WERI-Rb-1 (cell line): ENCODE measurements around the gene ZNG1F.
"Not testable (repeated sequence)": the region's sequence is repeated elsewhere in the genome, so short reads cannot be mapped to it uniquely, and the experiment has no call there.

Source experiments
- DNase-seq: peaks from one replicate; pipeline ENCODE4 v3.0.0-alpha.2; 2020
- H3K27ac ChIP-seq: fragments of 250-450 bp; sonication (Bioruptor Pico); 2 replicates; pipeline ENCODE4 v1.5.1; 2020; ENCODE audit warnings: mild to moderate bottlenecking, moderate library complexity
- H3K27me3 ChIP-seq: fragments of 250-450 bp; sonication (Bioruptor Pico); 2 replicates; pipeline ENCODE4 v1.5.1; 2021; ENCODE audit warnings: mild to moderate bottlenecking, low read depth, moderate library complexity; ENCODE audit not compliant: insufficient read depth, severe bottlenecking
- H3K36me3 ChIP-seq: fragments of 250-450 bp; sonication (Bioruptor Pico); 2 replicates; pipeline ENCODE4 v1.5.1; 2020; ENCODE audit warnings: mild to moderate bottlenecking, moderate library complexity
- H3K4me3 ChIP-seq: 2 replicates; pipeline ENCODE4 v1.5.1; 2011; ENCODE audit warnings: low read depth, mild to moderate bottlenecking, control low read depth, low read length
- H3K9me3 ChIP-seq: fragments of 250-450 bp; sonication (Bioruptor Pico); 2 replicates; pipeline ENCODE4 v1.5.1; 2021; ENCODE audit warnings: mild to moderate bottlenecking, moderate library complexity; ENCODE audit not compliant: severe bottlenecking
- TF ChIP-seq, protein P1 (sequence below): IDR thresholded peaks from 2 replicates; pipeline ENCODE4 v1.5.1; 2011; ENCODE audit warnings: low read depth, mild to moderate bottlenecking, control low read depth, inconsistent platforms, low read length

Gene ZNG1F

DNA sequence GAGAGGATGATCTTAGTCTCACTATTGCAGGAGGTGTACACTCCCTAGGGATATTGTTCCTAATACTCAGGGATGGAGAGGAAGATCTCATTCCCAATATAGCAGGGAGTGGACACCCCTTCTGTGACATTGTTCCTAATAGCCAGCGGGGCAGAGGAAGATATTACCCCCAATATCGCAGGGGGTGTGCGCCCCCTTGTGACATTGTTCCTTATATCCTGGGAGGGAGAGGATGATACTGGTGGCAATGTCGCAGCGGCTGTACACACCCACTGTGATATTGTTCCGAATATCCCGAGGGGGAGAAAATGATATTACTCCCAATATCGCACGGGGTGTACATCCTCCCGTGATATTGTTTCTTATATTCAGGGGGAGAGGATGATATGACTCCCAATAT is 78.2 kb downstream of the ZNG1F start:
- H3K27ac ChIP-seq, H3K4me3 ChIP-seq, H3K27me3 ChIP-seq, H3K36me3 ChIP-seq, H3K9me3 ChIP-seq: not testable (repeated sequence)
- TF ChIP-seq, protein P1, sequence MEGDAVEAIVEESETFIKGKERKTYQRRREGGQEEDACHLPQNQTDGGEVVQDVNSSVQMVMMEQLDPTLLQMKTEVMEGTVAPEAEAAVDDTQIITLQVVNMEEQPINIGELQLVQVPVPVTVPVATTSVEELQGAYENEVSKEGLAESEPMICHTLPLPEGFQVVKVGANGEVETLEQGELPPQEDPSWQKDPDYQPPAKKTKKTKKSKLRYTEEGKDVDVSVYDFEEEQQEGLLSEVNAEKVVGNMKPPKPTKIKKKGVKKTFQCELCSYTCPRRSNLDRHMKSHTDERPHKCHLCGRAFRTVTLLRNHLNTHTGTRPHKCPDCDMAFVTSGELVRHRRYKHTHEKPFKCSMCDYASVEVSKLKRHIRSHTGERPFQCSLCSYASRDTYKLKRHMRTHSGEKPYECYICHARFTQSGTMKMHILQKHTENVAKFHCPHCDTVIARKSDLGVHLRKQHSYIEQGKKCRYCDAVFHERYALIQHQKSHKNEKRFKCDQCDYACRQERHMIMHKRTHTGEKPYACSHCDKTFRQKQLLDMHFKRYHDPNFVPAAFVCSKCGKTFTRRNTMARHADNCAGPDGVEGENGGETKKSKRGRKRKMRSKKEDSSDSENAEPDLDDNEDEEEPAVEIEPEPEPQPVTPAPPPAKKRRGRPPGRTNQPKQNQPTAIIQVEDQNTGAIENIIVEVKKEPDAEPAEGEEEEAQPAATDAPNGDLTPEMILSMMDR = peak; percentile 17; the same call in 1 of the 2 replicates
- DNase-seq = peak; percentile 55

DNA sequence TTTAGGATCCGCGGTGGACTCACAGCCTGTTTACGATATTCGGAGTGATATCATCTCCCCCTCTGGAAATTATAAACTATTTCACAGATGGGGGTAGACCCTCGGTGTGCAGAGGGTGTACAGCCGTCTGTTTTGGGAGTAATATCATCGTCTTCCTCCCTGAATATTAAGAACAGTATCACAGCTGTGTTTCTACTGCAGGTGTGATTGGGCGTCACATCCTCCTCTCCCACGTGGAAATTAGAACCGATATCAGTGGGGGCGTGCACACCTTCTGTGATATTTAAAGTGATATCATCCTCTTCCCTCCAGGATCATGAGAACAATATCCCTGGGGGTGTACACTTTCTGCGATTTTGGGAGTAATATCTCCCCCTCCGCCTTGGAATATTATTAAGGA is 79.9 kb downstream of the ZNG1F start:
- H3K36me3 ChIP-seq, H3K27ac ChIP-seq, H3K9me3 ChIP-seq, H3K4me3 ChIP-seq, H3K27me3 ChIP-seq, DNase-seq: not testable (repeated sequence)

DNA sequence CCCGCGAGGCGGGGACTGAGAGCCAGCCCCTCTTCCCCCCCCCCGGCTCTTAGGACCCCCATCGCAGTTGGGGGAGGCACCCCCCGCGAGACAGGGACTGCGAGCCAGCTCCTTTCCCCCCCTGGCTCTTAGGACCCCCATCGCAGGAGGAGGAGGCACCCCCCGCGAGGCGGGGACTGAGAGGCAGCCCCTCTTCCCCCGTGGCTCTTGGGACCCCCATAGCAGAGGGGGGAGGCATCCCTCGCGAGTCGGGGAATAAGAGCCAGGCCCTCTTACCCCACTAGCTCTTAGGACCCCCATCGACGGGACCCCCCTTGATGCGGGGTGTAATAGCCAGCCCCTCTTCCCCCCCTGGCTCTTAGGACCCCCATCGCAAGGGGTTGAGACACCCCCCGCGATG is 80.3 kb downstream of the ZNG1F start:
- not testable (repeated sequence) for H3K9me3 ChIP-seq, H3K27ac ChIP-seq, H3K27me3 ChIP-seq

DNA sequence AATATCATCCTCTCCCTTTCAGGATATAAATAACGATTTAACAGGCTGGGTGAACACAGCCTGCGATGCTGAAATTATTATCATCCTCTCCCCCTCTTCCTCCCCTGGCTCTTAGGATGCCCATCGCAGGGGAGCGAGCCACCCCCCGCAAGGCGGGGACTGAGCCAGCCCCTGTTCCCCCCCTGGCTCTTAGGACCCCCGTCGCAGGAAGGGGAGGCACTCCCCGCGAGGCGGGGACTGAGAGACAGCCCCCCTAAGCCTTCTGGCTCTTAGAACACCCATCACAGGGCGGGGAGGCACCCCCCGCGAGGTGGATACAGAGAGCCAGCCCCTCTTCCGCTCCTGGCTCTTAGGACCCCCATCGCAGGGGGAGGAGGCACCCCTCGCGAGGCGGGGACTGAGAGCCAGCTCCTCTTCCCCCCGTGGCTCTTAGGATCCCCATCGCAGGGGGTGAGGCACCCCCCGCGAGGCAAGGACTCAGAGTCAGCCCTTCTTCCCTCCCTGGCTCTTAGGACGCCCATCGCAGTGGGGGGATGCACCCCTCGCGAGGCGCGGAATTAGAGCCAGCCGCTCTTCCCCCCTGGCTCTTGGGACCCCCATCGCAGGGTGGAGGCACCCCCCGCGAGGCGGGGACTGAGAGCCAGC is 82.5 kb downstream of the ZNG1F start:
- not testable (repeated sequence) for H3K27me3 ChIP-seq, H3K4me3 ChIP-seq, H3K36me3 ChIP-seq, DNase-seq, H3K9me3 ChIP-seq, H3K27ac ChIP-seq

More for the DNA sequence above, 80.3 kb downstream of the ZNG1F start:
- H3K36me3 ChIP-seq, DNase-seq, H3K4me3 ChIP-seq: not testable (repeated sequence)

DNA sequence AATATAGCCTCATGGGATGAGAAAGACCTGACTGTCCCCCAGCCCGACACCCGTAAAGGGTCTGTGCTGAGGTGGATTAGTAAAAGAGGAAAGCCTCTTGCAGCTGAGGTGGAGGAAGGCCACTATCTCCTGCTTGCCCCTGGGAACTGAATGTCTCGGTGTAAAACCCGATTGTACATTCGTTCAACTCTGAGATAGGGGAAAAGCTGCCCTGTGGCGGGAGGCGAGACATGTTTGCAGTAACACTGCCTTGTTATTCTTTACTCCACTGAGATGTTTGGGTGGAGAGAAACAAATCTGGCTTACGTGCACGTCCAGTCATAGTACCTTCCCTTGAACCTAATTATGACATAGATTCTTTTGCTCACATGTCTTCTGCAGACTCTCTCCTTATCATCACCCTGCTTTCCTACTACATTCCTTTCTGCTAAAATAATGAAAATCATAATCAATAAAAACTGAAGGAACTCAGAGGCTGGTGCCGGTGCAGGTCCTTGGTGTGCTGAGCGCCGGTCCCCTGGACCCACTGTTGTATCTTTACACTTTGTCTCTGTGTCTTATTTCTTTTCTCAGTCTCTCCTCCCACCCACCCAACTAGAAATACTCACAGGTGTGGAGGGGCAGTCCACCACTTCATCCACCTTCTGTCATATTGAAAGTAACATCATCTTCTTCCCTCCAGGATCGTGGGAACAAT is 83.4 kb downstream of the ZNG1F start:
- H3K9me3 ChIP-seq, H3K4me3 ChIP-seq, H3K36me3 ChIP-seq, H3K27ac ChIP-seq, H3K27me3 ChIP-seq, DNase-seq: not testable (repeated sequence)

DNA sequence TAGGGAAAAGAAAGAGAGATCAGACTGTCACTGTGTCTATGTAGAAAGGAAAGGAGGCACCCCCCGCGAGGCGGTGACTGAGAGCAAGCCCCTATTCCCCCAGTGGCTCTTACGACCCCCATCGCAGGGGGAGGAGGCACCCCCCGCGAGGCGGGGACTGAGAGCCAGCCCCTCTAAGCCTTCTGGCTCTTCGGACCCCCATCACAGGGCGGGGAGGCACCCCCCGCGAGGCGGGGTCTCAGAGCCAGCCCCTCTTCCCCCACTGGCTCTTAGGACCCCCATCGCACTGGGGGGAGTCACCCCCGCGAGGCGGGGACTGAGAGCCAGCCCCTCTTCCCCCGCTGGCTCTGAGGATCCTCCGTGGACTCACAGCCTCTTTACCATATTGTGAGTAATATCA is 84.6 kb downstream of the ZNG1F start:
- DNase-seq, H3K27me3 ChIP-seq, H3K27ac ChIP-seq: not testable (repeated sequence)

DNA sequence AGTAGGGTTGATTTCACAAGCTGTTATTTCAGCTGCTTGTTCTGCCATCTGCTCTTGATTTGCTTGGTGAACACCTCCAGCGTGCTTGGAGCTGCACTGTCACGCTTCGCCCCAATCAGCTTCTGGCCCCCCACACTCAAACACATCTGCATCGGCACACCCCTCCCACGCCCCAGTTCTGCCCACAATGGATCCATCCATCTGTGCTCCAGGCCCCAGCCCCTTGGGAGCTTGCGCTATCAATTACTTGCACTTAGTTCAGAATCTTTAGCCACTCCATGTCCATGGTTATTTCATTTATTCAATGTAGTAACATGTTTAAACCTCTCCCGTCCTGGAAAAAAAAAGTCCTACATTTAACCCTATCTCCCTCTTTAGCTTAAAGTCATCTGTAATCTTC is 88.6 kb downstream of the ZNG1F start:
- not testable (repeated sequence) for H3K36me3 ChIP-seq, H3K27ac ChIP-seq, H3K27me3 ChIP-seq, H3K4me3 ChIP-seq, H3K9me3 ChIP-seq
- peak; percentile 54 for DNase-seq

More for the DNA sequence above, 84.6 kb downstream of the ZNG1F start:
- not testable (repeated sequence) for H3K36me3 ChIP-seq, H3K9me3 ChIP-seq, H3K4me3 ChIP-seq

DNA sequence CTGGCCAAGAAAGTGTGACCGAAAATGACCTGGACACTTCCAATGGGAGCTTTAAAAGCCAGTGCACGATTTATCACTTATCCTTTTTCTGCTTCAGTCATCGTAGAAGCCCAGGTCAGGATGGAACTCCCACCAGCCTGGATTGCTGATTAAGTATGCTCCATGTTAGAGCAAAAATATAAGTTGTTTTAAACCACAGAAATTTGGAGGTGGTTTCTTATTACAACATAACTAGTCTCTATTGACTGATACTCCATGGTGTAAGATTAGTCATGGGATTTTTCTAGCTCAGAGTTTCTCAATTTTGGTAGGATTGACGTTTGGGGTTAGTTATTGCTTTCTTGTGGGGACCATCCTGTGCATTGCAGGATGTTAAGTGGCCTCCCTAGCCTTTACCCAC is 90.4 kb downstream of the ZNG1F start:
- DNase-seq, H3K27ac ChIP-seq, H3K4me3 ChIP-seq, H3K36me3 ChIP-seq, H3K27me3 ChIP-seq, H3K9me3 ChIP-seq: not testable (repeated sequence)

DNA sequence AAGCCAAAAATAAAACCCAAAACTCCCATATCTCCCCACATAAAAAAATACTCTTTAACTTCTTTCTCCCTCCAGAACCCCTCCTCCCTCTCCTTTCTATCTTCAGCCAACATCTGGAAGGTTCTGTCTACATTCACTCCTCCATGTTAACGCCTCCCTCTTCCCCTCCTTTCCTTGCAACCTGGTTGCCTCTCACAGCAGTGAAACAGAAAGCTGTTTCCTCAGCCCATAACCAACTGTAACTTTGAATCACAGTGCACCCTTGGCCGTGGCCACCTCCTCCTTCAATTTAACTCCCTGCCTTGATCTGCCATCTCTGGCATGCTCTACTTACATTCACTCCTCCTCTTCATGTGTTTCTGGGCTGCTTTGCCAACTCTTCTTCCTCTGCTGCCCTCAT is 94.1 kb downstream of the ZNG1F start:
- H3K27ac ChIP-seq, H3K4me3 ChIP-seq, DNase-seq, H3K27me3 ChIP-seq, H3K9me3 ChIP-seq, H3K36me3 ChIP-seq: not testable (repeated sequence)

DNA sequence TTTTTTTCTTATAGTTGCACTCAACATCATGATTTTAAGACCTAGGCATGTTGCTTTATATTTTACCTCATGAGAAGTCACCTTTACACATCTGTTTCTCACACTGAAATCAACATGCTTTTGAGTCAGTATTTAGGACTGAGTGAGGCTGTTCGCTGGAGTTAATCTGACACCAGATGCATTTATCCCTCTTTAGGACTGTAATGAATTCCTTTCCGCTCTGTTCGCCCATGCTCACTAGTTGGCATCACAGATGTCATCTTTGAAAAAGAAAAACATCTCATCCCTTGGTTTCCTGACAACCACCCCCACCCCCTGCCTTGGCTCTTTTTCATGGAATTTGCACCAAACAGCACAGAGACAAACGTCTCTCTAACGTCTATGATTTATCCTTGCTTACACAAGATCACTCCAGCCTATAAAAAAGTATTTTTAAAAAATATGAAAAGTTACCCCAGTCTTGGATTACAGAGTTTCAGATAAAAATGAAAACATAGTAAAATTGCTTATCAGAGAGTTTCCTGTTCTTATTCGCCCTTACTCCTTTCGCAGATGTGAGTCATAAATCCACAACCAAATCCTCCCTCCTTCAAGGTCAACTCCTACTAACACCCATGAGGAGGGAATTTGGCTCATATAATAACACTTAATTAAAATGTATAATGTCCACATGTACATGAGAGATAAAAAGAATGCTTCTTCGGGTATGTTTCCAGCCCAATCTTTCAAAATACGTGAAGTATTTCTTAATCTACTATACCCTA is 94.9 kb downstream of the ZNG1F start:
- H3K9me3 ChIP-seq, H3K4me3 ChIP-seq, H3K36me3 ChIP-seq, H3K27ac ChIP-seq, H3K27me3 ChIP-seq: not testable (repeated sequence)
- DNase-seq = peak; percentile 16

DNA sequence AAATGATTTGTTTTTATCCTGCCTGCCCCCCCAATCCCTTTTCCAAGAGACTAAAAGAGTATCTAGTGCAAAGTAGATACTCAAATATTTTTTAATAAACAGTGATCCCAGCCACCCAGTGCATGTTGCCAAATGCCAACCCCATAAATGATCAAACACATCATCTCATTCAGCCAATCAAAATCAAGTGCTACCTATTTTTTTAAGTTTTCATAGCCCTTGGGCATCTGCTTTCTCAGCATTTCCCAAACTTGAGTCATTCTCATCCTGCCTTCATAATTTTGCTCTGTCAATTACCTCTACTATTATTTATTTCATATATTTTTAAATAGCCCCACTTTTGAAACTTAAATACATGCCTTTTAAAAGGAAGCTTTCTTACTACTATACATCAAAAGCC is 98.2 kb downstream of the ZNG1F start:
- H3K27me3 ChIP-seq, H3K36me3 ChIP-seq, H3K9me3 ChIP-seq, DNase-seq, H3K4me3 ChIP-seq, H3K27ac ChIP-seq: not testable (repeated sequence)

DNA sequence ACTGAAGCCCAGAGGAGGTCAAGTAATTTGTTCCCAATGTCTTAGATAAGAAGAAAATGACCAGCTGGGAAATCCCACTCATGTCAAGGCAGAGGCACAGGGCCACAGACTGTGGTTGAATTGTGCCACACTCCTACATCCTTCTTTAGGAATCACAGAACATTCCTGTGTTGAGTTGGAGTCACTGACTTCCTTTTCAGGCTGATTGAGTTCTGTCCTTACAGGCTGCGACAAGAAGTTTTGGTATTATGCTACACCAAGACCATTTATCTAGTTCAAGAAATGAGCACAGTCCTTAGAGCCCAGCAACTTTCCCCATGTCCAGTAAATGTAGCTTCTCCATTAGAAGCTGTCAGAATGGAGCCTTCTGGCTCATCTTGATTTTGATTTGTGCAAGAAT is 98.7 kb downstream of the ZNG1F start:
- not testable (repeated sequence) for H3K36me3 ChIP-seq, H3K27me3 ChIP-seq, H3K27ac ChIP-seq, H3K9me3 ChIP-seq, DNase-seq, H3K4me3 ChIP-seq

DNA sequence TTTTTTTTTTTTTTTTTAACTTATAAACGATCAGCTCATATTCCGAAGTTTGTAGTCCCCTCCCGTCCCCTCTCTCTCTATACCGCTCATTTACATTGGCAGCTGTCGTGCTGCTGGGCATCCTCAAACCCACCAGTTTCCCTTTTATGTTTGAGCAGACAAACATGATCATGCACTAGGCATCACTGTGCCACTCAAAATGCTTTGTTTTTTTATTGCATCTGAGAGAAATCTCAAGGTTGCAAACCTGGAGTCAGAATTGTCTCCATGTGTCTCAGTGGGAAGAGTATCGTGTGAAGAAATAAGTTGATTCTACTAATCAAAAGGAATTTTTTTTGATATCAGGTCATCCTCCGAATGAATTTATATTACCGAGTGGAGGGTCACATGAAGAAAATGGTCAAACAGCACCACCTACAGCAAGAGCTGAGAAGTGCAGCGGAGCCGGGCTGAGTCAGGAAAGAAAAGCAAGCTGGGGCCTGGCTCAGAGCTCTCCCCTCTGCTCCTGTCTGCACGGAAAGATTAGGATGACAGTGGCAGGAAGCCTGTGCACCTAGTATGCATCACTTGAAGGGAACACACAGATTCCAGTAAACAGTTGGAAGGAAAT is 100.6 kb downstream of the ZNG1F start:
- not testable (repeated sequence) for DNase-seq, H3K36me3 ChIP-seq, H3K27ac ChIP-seq, H3K9me3 ChIP-seq, H3K4me3 ChIP-seq, H3K27me3 ChIP-seq
